Activated CD8-positive, alpha-beta T cell treated with anti-CD3 and anti-CD28 coated beads for 36 hours (primary cell): ENCODE data around the gene PSPH. TPM values are rescaled to one million over a fixed set of nuclear protein-coding genes. Genes with fewer than 3 reads are reported as not detected.
"Not testable (repeated sequence)": the region's sequence is repeated elsewhere in the genome, so short reads cannot be mapped to it uniquely, and the experiment has no call there.

ENCODE experiments used
- ATAC-seq: fragments of 200-7000 bp; cut with Tn5 transposase; one replicate; pipeline ENCODE4 v1.10.0; 2021; ENCODE audit warnings: mild to moderate bottlenecking, moderate library complexity
- CTCF ChIA-PET: fragments of 350-600 bp; sonication (Branson Sonifier 250); formaldehyde crosslinking; loops from one replicate; lab custom pipeline; 2021; ENCODE audit warnings: antibody characterized with exemption; lab: Charles Lee
- POLR2A ChIA-PET: fragments of 350-600 bp; sonication (Branson Sonifier 250); formaldehyde crosslinking; loops from one replicate; lab custom pipeline; 2021; ENCODE audit warnings: antibody characterized with exemption; lab: Charles Lee
- DNase-seq: peaks from one replicate; pipeline ENCODE4 v3.0.0-alpha.2; 2020
- H3K27ac Mint-ChIP-seq: one replicate; pipeline ENCODE4 v1.8.0; 2021; ENCODE audit warnings: mild to moderate bottlenecking, mixed read lengths
- H3K27me3 Mint-ChIP-seq: one replicate; pipeline ENCODE4 v1.8.0; 2021; ENCODE audit warnings: mixed read lengths
- H3K36me3 Mint-ChIP-seq: one replicate; pipeline ENCODE4 v1.8.0; 2021; ENCODE audit warnings: low read depth, mixed read lengths
- H3K4me1 Mint-ChIP-seq: one replicate; pipeline ENCODE4 v1.8.0; 2021; ENCODE audit warnings: low read depth, mixed read lengths
- H3K4me3 Mint-ChIP-seq: one replicate; pipeline ENCODE4 v1.8.0; 2021; ENCODE audit warnings: mild to moderate bottlenecking, moderate library complexity, mixed read lengths
- H3K9me3 Mint-ChIP-seq: one replicate; pipeline ENCODE4 v1.8.0; 2021; ENCODE audit warnings: mixed read lengths
- intact Hi-C: fragments of 100-400 bp; cut with micrococcal nuclease; formaldehyde crosslinking; loops from one replicate; pipeline ENCODE4 v1.10.0; 2022
- total RNA-seq, 2 experiments: library from RNA; stranded (reverse); gene quantifications; one replicate each; pipeline ENCODE4 v1.2.3, GENCODE V29; 2021
- TF ChIP-seq, protein P1 (sequence below): fragments of 200-600 bp; IDR thresholded peaks from one replicate; pipeline ENCODE4 v1.8.0; 2022; ENCODE audit warnings: antibody characterized with exemption, mild to moderate bottlenecking

Gene PSPH
- total RNA-seq, 2 experiments from 2014 or later: 31.2 to 33.8 TPM

DNA sequence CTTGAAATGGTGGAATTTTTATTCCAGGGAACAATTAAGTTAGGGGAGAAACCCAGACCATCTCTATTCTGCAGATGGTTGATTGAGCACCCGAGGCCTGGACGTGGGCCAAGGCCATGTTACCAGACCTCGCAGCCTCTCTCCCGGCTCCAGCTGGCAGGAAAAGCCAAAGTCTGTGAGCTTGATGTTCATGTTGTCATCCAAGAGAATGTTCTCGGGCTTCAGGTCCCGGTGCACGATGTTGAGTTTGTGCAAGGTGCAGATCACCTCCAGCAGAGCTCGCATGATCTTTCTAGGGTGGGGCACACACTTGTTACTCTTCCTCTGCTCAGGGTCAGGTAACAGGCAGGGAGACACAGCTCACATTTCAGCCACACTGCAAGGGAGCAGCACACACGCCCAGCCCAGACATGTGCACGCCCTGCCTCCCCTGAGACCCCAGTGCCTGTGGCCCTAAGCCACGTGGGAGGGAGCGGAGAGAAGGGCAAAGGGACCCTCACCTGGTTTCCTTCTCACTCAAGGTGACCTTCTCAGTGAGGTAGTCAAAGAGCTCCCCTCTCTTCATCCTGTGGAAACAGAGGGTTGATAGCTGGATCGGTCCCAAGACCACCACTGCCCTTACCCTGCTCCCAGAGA is 32.0 kb upstream of the PSPH start:
- H3K4me3 Mint-ChIP-seq: no peak overlapping the region
- intact Hi-C loops: no loop called here
- POLR2A ChIA-PET: interaction anchor here (1.0 to 1.5 kb wide), 2 partner anchors 9 kb away, joined by 3 to 9 read pairs; no protein-coding TSS in a partner anchor
- H3K36me3 Mint-ChIP-seq: peaks cover 24% of the 10 kb centered on the region
- DNase-seq: no peak
- H3K27me3 Mint-ChIP-seq: no peaks in the 10 kb centered on the region
- H3K9me3 Mint-ChIP-seq: no peaks in the 10 kb centered on the region
- H3K4me1 Mint-ChIP-seq: peaks cover 3% of the 10 kb centered on the region
- no peak overlapping the region for H3K27ac Mint-ChIP-seq
- no peak for ATAC-seq
- TF ChIP-seq, protein P1, sequence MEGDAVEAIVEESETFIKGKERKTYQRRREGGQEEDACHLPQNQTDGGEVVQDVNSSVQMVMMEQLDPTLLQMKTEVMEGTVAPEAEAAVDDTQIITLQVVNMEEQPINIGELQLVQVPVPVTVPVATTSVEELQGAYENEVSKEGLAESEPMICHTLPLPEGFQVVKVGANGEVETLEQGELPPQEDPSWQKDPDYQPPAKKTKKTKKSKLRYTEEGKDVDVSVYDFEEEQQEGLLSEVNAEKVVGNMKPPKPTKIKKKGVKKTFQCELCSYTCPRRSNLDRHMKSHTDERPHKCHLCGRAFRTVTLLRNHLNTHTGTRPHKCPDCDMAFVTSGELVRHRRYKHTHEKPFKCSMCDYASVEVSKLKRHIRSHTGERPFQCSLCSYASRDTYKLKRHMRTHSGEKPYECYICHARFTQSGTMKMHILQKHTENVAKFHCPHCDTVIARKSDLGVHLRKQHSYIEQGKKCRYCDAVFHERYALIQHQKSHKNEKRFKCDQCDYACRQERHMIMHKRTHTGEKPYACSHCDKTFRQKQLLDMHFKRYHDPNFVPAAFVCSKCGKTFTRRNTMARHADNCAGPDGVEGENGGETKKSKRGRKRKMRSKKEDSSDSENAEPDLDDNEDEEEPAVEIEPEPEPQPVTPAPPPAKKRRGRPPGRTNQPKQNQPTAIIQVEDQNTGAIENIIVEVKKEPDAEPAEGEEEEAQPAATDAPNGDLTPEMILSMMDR: no peak
- CTCF ChIA-PET: interaction anchor here (2.6 kb wide), 1 partner anchor 9 kb away, joined by 20 read pairs; no protein-coding TSS in a partner anchor

DNA sequence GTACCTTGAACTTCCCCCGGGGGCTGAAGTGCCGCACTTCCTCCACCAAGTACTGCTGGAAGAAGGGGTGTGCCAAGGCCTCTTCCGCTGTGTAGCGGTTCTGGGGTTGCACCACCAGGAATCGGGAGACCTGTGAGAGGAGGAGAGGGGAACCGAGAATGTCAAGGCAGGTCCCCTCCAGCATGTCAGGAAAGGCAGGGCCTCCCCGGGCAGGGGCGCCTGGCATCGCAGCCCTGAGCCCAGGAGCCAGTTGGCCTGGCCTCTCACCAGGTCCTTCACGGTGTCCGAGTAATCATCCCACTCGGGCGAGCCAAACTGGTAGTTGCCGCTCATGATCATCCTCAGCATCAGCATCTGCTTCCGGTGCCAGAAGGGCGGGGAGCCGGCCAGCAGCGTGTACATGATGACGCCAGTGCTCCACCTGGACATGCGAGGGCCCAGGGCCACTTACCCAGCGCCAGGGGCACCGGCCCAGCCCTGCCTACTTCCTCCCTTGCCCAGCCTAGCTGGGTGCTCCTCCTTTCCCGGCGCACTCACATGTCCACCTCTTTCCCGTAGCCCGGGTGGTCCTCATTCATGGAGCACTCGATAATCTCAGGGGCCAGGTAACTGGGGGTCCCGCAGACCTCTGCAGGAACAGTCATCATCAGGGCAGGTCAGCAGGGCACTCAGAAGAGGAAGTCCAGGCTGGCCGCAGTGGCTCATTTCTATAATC is 30.5 kb upstream of the PSPH start:
- Mint-ChIP-seq H3K9me3 (no peaks in the 10 kb centered on the region), H3K27ac (no peak overlapping the region), H3K4me1 (peaks cover 3% of the 10 kb centered on the region), H3K27me3 (no peaks in the 10 kb centered on the region), H3K4me3 (no peak overlapping the region), H3K36me3 (peaks cover 24% of the 10 kb centered on the region)
- TF ChIP-seq, protein P1: no peak
- DNase-seq (no peak), ATAC-seq (no peak)
- ChIA-PET CTCF (no interaction called here), POLR2A (no interaction called here)
- intact Hi-C loops: no loop called here

DNA sequence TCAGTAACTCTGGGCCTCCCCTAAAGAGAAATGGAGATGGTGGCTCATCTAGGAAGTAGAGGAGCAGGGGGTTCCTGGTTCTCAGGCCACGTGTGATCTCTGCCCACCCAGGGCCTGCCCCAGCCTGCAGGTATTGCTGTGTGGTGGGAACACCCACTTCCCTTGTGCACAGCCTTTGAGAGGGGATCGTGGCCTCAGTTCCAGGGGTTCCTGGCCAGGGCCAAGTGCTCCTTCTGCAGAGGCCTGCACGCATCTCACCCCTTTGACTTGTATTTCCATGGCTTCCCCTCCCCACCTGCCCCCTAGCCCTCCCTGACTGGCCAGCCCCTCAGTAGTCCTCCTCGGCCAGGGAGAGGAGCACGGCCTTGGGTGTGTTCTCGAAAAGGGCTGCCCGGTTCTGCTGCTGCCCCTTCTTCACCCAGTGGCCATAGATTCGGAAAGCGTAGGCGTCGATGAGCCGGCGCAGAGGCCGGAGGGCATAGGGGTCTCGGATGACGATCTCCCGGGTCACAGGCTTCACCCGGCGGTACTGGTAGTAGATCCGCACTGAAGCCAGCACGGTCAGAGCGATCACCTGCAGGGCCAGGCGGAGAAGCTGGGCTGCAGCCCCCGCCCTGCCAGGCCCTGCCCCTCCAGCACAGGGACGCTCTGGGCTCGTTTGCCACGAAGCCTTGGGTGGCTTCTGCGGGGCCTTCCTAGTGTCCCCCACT is 29.6 kb upstream of the PSPH start:
- H3K27me3 Mint-ChIP-seq, DNase-seq, H3K9me3 Mint-ChIP-seq, POLR2A ChIA-PET, ATAC-seq, H3K27ac Mint-ChIP-seq, CTCF ChIA-PET, intact Hi-C loops, H3K4me1 Mint-ChIP-seq, H3K4me3 Mint-ChIP-seq: not testable (repeated sequence)
- peaks cover 24% of the 10 kb centered on the region for H3K36me3 Mint-ChIP-seq

DNA sequence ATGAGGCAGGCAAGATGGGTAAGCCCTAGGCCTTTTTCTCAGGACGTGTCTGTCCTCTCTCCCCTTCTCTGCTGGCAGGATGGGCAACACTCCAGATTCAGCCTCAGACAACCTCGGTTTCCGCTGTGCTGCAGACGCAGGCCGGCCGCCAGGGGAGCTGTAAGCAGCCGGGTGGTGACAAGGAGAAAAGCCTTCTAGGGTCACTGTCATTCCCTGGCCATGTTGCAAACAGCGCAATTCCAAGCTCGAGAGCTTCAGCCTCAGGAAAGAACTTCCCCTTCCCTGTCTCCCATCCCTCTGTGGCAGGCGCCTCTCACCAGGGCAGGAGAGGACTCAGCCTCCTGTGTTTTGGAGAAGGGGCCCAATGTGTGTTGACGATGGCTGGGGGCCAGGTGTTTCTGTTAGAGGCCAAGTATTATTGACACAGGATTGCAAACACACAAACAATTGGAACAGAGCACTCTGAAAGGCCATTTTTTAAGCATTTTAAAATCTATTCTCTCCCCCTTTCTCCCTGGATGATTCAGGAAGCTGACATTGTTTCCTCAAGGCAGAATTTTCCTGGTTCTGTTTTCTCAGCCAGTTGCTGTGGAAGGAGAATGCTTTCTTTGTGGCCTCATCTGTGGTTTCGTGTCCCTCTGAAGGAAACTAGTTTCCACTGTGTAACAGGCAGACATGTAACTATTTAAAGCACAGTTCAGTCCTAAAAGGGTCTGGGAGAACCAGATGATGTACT is 28.4 kb upstream of the PSPH start:
- Mint-ChIP-seq H3K4me3 (no peak overlapping the region), H3K9me3 (no peaks in the 10 kb centered on the region), H3K27me3 (no peaks in the 10 kb centered on the region), H3K27ac (no peak overlapping the region), H3K36me3 (peaks cover 28% of the 10 kb centered on the region), H3K4me1 (peaks cover 3% of the 10 kb centered on the region)
- no peak for ATAC-seq
- intact Hi-C loops: no loop called here
- TF ChIP-seq, protein P1: no peak
- no peak for DNase-seq
- ChIA-PET POLR2A (interaction anchor here (0.7 kb wide), 1 partner anchor 9 kb away, joined by 4 read pairs; no protein-coding TSS in a partner anchor), CTCF (no interaction called here)

DNA sequence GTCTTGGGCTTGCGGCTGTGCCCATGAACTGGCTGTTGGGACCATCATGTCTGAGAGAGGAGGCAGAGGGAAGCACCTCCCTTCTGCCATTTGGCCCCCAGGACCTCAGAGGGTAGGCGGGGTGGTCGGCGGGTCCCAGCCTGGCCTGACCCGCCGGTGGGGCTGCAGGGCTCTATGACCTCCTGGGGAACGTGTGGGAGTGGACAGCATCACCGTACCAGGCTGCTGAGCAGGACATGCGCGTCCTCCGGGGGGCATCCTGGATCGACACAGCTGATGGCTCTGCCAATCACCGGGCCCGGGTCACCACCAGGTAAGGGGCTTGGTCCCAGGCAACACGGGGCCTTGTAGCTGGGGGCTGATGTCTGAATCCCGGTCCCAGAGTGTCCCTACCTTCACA is 27.0 kb upstream of the PSPH start:
- Mint-ChIP-seq H3K9me3 (no peaks in the 10 kb centered on the region), H3K4me1 (peaks cover 6% of the 10 kb centered on the region), H3K27ac (no peak overlapping the region), H3K27me3 (no peaks in the 10 kb centered on the region), H3K36me3 (peaks cover 28% of the 10 kb centered on the region), H3K4me3 (no peak overlapping the region)
- ATAC-seq (no peak), DNase-seq (no peak)
- TF ChIP-seq, protein P1: no peak
- POLR2A ChIA-PET: interaction anchor here (1.2 to 1.6 kb wide), 2 partner anchors 9 to 14 kb away, joined by 5 to 7 read pairs; partner anchors contain the start of gene SUMF2
- intact Hi-C loops: no loop called here
- CTCF ChIA-PET: no interaction called here
